Esophagus squamous epithelium (tissue), 4 donors: Measurements from ENCODE around the gene IFNGR2.

Source experiments
- CTCF ChIP-seq, 6 experiments: fragments of 450-650 bp in 4 of 6; fragments of 200-600 bp in 2 of 6; sonication (generic) in 2 of 6; IDR thresholded peaks; one replicate each; pipeline ENCODE4 v1.5.1; 2016 to 2019; ENCODE audit warnings: antibody characterized with exemption in 6 of 6, mild to moderate bottlenecking in 4 of 6, moderate library complexity in 4 of 6
- POLR2A ChIP-seq, 4 donors: fragments of 450-650 bp; IDR thresholded peaks; one replicate each; pipeline ENCODE4 v1.6.1; 2017; ENCODE audit warnings: antibody characterized with exemption in 4 of 4, mild to moderate bottlenecking in 4 of 4, moderate library complexity in 3 of 4

- TF ChIP-seq CTCF (IDR thresholded peaks at IDR 0.05) (no peak), POLR2A (IDR thresholded peaks at IDR 0.05) (no peak)
Observed at GRCh38 chr21:33424214-33424613, 21.0 kb downstream of the IFNGR2 start.
